Colon (tissue), 2 donors: ENCODE results near the gene P4HA1.
"Not testable (repeated sequence)": the region's sequence is repeated elsewhere in the genome, so short reads cannot be mapped to it uniquely, and the experiment has no call there.

Source experiments
- FAIRE-seq: peaks from 2 replicates; lab custom pipeline; 2012; peaks lifted over from hg19 to GRCh38; lab: Jason Lieb, UNC
- donor health status: control.
- donor health status: control.

Gene P4HA1

GRCh38 chr10:73096449-73097304, at the start of gene P4HA1:
P4HA1 (minus strand) TSS chr10:73096866; CDS start chr10:73074883, 21,983 bp downstream.
- no peak for FAIRE-seq

- no peak for FAIRE-seq
Observed at GRCh38 chr10:73141603-73142002, 44.9 kb upstream of the P4HA1 start.

- no peak for FAIRE-seq
Observed at GRCh38 chr10:73139251-73139650, 42.6 kb upstream of the P4HA1 start.

- FAIRE-seq, result no peak
Observed at GRCh38 chr10:73136627-73137026, 40.0 kb upstream of the P4HA1 start.

- FAIRE-seq, result no peak
Observed at GRCh38 chr10:73134727-73135126, 38.1 kb upstream of the P4HA1 start.

GRCh38 chr10:73131913-73132686, 35.4 kb upstream of the P4HA1 start:
- no peak for FAIRE-seq

- FAIRE-seq, result no peak
Observed at GRCh38 chr10:73131301-73131700, 34.6 kb upstream of the P4HA1 start.

DNA sequence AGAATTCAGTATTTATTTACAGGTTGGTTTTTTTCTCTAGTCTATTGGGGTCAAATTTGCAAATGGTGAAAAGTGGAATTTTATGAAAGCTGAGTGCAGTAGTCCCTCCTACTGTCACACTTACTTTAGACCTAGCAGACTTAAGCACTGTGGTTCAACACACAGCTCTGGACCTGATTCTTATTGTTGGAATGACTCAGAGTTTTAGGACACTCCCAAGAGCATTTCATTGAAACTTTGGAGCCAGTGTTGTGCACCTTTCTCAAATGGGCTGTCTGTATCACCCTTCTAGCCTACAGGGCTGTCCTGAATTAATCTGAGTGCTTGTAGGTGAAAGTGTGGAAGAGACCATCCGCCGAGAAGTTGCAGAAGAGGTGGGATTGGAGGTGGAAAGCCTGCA, 29.7 kb upstream of the P4HA1 start:
- FAIRE-seq, result no peak

DNA sequence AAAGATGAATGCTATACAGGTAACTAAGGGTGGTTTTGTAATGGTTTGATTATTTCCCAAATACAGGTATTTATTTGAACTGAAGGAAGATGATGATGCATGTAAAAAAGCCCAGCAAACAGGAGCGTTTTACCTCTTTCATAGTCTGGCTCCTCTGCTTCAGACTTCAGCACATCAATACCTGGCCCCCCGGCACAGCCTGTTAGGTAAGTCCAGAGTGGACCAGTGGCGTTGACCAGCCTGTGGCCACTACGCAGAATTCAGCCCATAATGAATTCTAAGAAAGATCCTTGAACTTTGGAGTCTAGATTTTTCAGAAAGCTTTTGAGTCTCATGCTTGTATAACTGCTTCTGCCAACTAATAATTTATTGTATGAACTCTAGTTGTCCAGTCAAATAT, 23.3 kb upstream of the P4HA1 start:
- no peak for FAIRE-seq

DNA sequence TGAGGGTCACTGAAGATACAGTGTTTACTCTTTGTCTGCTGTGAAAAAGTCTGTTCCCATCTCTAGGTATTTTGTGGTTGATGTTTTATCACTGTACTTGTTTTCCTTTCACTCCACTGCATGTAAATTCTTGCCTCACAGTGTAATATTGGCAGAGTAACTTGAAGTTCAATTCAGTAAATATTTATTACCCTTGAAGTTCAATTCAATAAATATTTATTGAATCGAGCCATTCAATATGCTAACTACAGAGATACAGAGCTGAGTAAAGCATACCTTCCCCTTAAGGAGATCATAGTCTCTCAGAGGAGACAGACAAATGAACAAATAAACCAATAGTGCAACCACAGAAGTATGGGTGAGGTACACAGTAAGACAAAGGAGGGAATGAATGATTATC, 22.8 kb upstream of the P4HA1 start:
- no peak for FAIRE-seq

- no peak for FAIRE-seq
Observed at GRCh38 chr10:73117976-73118743, 21.5 kb upstream of the P4HA1 start.

GRCh38 chr10:73116017-73116416, 19.4 kb upstream of the P4HA1 start:
- no peak for FAIRE-seq

- FAIRE-seq, result no peak
Observed at GRCh38 chr10:73113551-73113950, 16.9 kb upstream of the P4HA1 start.

- FAIRE-seq, result not testable (repeated sequence)
Observed at GRCh38 chr10:73112032-73112431, 15.4 kb upstream of the P4HA1 start.

GRCh38 chr10:73110345-73110849, 13.7 kb upstream of the P4HA1 start, which contains the start of gene NUDT13:
NUDT13 (plus strand) TSS chr10:73110455; CDS start chr10:73114366, 3,911 bp downstream.
- peak; percentile 28 for FAIRE-seq

- not testable (repeated sequence) for FAIRE-seq
Observed at GRCh38 chr10:73109248-73109652, 12.6 kb upstream of the P4HA1 start.

GRCh38 chr10:73106301-73106700, 9.6 kb upstream of the P4HA1 start:
- FAIRE-seq, result no peak

- FAIRE-seq, result no peak
Observed at GRCh38 chr10:73099141-73099540, 2.5 kb upstream of the P4HA1 start.

DNA sequence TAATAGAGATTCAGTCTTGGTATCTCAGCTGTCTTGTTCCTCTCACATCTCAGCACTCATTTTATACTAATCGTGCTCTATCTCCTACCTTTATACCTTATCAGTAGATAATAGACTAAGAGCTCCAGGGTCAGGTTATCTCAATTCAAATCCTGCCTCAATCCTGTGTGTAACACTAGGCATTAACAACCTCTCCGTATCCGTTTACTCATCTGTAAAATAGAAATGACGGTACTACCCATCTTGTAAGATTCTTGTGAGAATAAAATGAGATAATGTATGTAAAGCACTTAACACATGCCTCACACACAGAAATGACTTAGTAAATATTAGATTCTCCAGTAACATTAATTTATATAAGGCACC, 622 bp upstream of the P4HA1 start:
- no peak for FAIRE-seq

DNA sequence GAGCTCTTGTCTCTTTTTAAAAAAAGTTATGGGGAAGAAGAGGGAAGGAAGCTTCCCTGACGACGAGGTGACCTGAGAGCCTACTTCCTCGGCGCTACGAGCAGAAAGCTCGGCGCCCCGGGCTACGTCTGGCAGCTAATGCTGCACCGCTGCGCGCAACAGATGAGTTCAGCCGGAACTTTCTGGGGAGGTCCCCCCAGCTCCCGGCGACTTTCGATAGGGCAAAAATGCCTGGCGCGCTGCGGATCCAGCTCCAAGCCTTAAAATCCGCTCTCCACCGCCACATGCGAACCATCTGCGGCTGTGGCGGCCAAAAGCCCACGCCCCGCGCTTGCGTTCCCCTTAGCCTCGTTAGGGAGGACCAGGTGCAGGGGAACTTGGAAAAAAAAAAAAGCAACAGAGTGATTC, 621 bp downstream of the P4HA1 start:
- FAIRE-seq, result no peak

DNA sequence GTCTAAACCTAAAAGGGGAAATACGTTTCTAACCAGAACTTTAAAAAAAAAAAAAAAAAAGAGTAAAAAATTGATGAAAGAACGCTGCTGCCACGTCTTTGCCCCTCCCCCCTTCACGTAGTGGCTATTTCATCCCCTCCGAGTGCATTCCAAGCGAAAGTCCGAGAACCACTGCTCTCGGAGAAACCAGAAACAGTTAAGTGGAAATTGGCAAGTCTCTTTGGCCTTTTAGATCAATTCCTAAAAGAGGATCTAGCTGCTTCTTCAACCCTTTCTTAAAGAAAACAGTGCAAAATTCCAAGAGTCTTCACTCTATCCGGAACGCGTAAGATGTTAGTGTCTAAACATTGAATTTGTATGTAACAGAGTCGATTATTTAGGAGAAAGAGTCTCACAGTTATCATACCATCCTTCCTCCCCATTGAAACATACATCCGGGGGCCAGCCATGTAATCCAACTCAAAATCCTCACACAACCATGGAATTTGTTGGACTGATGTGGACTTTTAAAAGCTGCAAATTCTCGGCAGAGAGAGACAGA, 1.1 kb downstream of the P4HA1 start:
- no peak for FAIRE-seq

- FAIRE-seq, result no peak
Observed at GRCh38 chr10:73094986-73095480, 1.6 kb downstream of the P4HA1 start.
